Osteocyte (in vitro differentiated cells): ENCODE results near the gene MRPL12. TPM values are rescaled to one million over a fixed set of nuclear protein-coding genes. Genes with fewer than 3 reads are reported as not detected.

Source experiments
- DNase-seq: peaks from one replicate; pipeline ENCODE4 v3.0.0; 2021; ENCODE audit warnings: mixed read lengths; ENCODE audit not compliant: unreplicated experiment; ENCODE audit errors: extremely low spot score
- H3K27ac Mint-ChIP-seq: one replicate; pipeline ENCODE4 v1.8.0; 2021; ENCODE audit warnings: mild to moderate bottlenecking, mixed read lengths; ENCODE audit not compliant: unreplicated experiment
- H3K27me3 Mint-ChIP-seq: one replicate; pipeline ENCODE4 v1.8.0; 2021; ENCODE audit warnings: mixed read lengths; ENCODE audit not compliant: unreplicated experiment
- H3K36me3 Mint-ChIP-seq: one replicate; pipeline ENCODE4 v1.8.0; 2021; ENCODE audit warnings: mixed read lengths; ENCODE audit not compliant: unreplicated experiment
- H3K4me1 Mint-ChIP-seq: one replicate; pipeline ENCODE4 v1.8.0; 2021; ENCODE audit warnings: mixed read lengths; ENCODE audit not compliant: unreplicated experiment
- H3K4me3 Mint-ChIP-seq: one replicate; pipeline ENCODE4 v1.8.0; 2021; ENCODE audit warnings: mild to moderate bottlenecking, moderate library complexity, mixed read lengths; ENCODE audit not compliant: unreplicated experiment
- H3K9me3 Mint-ChIP-seq: one replicate; pipeline ENCODE4 v1.8.0; 2021; ENCODE audit warnings: mixed read lengths; ENCODE audit not compliant: unreplicated experiment
- CTCF ChIP-seq: fragments of 200-600 bp; sonication (generic); IDR thresholded peaks from 2 replicates; pipeline ENCODE4 v1.5.0; 2021; ENCODE audit warnings: antibody characterized with exemption, mild to moderate bottlenecking, moderate library complexity
- microRNA-seq: library from miRNA; unstranded; fragments of <30 nt; microRNA quantifications from one replicate; pipeline ENCODE4 v1.1.0, GENCODE V29; 2020; ENCODE audit not compliant: unreplicated experiment
- total RNA-seq: library from RNA; stranded (reverse); gene quantifications from 2 replicates; pipeline ENCODE4 v1.2.1, GENCODE V29; 2021

Gene MRPL12
- total RNA-seq, 1 donor from 2014 or later: 51.1 TPM

- Mint-ChIP-seq H3K27ac (no peak overlapping the region), H3K4me1 (no peaks in the 10 kb centered on the region), H3K4me3 (no peak overlapping the region), H3K27me3 (no peaks in the 10 kb centered on the region), H3K36me3 (no peaks in the 10 kb centered on the region), H3K9me3 (no peaks in the 10 kb centered on the region)
- no peak for TF ChIP-seq CTCF
- peak; percentile 83 for DNase-seq
Observed at GRCh38 chr17:81741594-81742452, 38.7 kb downstream of the MRPL12 start.

Small RNAs within 50 kb of the gene (microRNA-seq; reads per million reads assigned to microRNA genes)
- gene MIR6786: not detected

Other genes with a start within 250 kb of the MRPL12 start
- 4,236 and 4,267 TPM in 2 replicates for gene ACTG1, start 190.6 kb upstream of the MRPL12 start, total RNA-seq
- gene FSCN2, start 175.0 kb upstream of the MRPL12 start, total RNA-seq: 3.0 and 3.7 TPM in 2 replicates
- gene FAAP100, start 151.0 kb upstream of the MRPL12 start, total RNA-seq: 63.0 and 64.6 TPM in 2 replicates
- 99.7 and 112 TPM in 2 replicates for gene NPLOC4, start 66.3 kb upstream of the MRPL12 start, total RNA-seq
- gene TSPAN10, start 66.2 kb upstream of the MRPL12 start, total RNA-seq: 1.1 and 1.6 TPM in 2 replicates
- gene PDE6G, start 46.8 kb upstream of the MRPL12 start, total RNA-seq: 0.83 and 0.84 TPM in 2 replicates
- 31.2 and 32.1 TPM in 2 replicates for gene OXLD1, start 36.8 kb upstream of the MRPL12 start, total RNA-seq
- gene CCDC137, start 36.6 kb upstream of the MRPL12 start, total RNA-seq: 13.6 and 14.9 TPM in 2 replicates
- 41.7 and 46.3 TPM in 2 replicates for gene ARL16, start 19.6 kb upstream of the MRPL12 start, total RNA-seq
- 111 and 117 TPM in 2 replicates for gene HGS, start 19.4 kb upstream of the MRPL12 start, total RNA-seq
- 8.0 and 9.5 TPM in 2 replicates for gene SLC25A10, start 8.9 kb downstream of the MRPL12 start, total RNA-seq
- gene GCGR, start 100.8 kb downstream of the MRPL12 start, total RNA-seq: not detected in 2 replicates
- gene MCRIP1, start 129.9 kb downstream of the MRPL12 start, total RNA-seq: 169 and 176 TPM in 2 replicates
- 0.62 TPM in 1 of 2 replicates, not detected in the other for gene PPP1R27, start 131.7 kb downstream of the MRPL12 start, total RNA-seq
- 792 and 837 TPM in 2 replicates for gene P4HB, start 157.2 kb downstream of the MRPL12 start, total RNA-seq
- gene ARHGDIA, start 168.0 kb downstream of the MRPL12 start, total RNA-seq: 430 and 433 TPM in 2 replicates
- gene ALYREF, start 188.2 kb downstream of the MRPL12 start, total RNA-seq: 72.6 and 78.5 TPM in 2 replicates
- gene ANAPC11, start 188.4 kb downstream of the MRPL12 start, total RNA-seq: 119 and 138 TPM in 2 replicates
- gene NPB, start 198.9 kb downstream of the MRPL12 start, total RNA-seq: 0.56 and 0.68 TPM in 2 replicates
- 33.2 and 38.0 TPM in 2 replicates for gene PCYT2, start 208.0 kb downstream of the MRPL12 start, total RNA-seq
- 18.8 and 20.9 TPM in 2 replicates for gene SIRT7, start 214.8 kb downstream of the MRPL12 start, total RNA-seq
- gene MAFG, start 224.4 kb downstream of the MRPL12 start, total RNA-seq: 34.7 and 35.6 TPM in 2 replicates
- gene PYCR1, start 233.9 kb downstream of the MRPL12 start, total RNA-seq: 123 and 128 TPM in 2 replicates
- not detected in 2 replicates for gene MYADML2, start 243.9 kb downstream of the MRPL12 start, total RNA-seq